ENCODE data around the gene MXD3.

The MXD3 gene

DNA sequence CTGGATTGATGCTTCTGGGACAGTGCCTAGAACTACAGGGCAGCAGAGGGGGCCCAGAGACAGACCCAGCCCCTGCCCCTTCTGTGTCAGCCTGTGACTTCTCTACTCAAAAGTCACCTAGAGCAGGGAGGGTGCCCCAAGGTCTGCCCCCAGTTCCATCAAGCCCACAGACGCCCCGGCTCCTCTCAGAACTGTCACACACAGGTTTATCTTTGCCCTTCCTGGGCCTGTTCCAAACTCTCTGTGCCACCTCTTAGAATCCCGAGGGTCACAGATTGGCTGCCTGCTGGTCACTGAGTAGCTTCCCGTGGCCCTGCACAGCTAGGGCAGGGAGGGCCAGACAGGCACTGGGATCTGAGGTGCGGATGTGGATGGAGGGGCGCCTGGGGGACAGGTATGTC is 47.8 kb upstream of the MXD3 start:
- Histone ChIP-seq H3K4me3 (ENCODE audit: low read depth, low read length, poor library complexity, severe bottlenecking) (peak overlapping the region; percentile 70), H3F3A (ENCODE audit: insufficient read depth, low read length) (no peaks in the 10 kb centered on the region), H2AFZ (ENCODE audit: low read length) (no peak overlapping the region), H3K27ac (ENCODE audit: low read depth, low read length, poor library complexity, severe bottlenecking) (peak overlapping the region; percentile 84), H3K36me3 (ENCODE audit: insufficient read depth, low read length) (no peaks in the 10 kb centered on the region), H3K27me3 (ENCODE audit: insufficient read depth, low read length) (no peaks in the 10 kb centered on the region), H3K79me2 (ENCODE audit: insufficient read depth, low read length) (no peaks in the 10 kb centered on the region), H4K20me1 (ENCODE audit: insufficient read depth, low read length) (no peaks in the 10 kb centered on the region), H3K9ac (ENCODE audit: low read length) (peak overlapping the region; percentile 13; the same call in 1 of the 2 replicates), H3K4me2 (ENCODE audit: low read length) (peak overlapping the region; percentile 81; the same call in 1 of the 2 replicates), H3K4me1 (ENCODE audit: insufficient read depth, low read length, severe bottlenecking) (peaks cover 69% of the 10 kb centered on the region), H3K9me2 (ENCODE audit: low read depth, low read length) (no peaks in the 10 kb centered on the region), H3K9me3 (ENCODE audit: low read length) (no peaks in the 10 kb centered on the region)
- TF ChIP-seq, protein P1, sequence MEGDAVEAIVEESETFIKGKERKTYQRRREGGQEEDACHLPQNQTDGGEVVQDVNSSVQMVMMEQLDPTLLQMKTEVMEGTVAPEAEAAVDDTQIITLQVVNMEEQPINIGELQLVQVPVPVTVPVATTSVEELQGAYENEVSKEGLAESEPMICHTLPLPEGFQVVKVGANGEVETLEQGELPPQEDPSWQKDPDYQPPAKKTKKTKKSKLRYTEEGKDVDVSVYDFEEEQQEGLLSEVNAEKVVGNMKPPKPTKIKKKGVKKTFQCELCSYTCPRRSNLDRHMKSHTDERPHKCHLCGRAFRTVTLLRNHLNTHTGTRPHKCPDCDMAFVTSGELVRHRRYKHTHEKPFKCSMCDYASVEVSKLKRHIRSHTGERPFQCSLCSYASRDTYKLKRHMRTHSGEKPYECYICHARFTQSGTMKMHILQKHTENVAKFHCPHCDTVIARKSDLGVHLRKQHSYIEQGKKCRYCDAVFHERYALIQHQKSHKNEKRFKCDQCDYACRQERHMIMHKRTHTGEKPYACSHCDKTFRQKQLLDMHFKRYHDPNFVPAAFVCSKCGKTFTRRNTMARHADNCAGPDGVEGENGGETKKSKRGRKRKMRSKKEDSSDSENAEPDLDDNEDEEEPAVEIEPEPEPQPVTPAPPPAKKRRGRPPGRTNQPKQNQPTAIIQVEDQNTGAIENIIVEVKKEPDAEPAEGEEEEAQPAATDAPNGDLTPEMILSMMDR (IDR thresholded peaks at IDR 0.05; ENCODE audit: low read length): no peak
- no peak for TF ChIP-seq EZH2 (IDR thresholded peaks at IDR 0.05; ENCODE audit: borderline replicate concordance, low read length)

DNA sequence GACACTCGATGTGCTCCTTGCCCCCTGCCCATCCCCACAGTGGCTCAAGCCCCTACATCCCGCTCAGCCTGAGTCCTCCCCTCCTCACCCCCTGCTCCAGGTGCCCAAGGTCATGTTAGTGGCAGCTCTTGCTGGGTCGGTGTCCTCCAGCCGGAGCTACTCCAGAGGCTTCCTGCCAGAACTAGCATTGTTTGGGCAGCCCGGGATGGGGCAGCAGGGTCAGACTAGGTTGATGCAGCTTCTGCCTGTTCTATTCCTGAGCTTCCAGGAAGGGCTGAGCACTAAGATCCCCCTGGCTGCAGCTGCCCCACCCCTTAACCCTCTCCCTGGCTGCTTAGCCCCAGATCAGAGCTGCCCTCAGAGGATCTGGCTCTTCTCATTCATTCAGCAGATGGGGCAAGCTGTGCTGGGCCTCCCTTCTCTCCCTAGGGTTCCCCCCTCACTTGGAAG is 46.7 kb upstream of the MXD3 start:
- peak overlapping the region; percentile 73 for H3K9ac ChIP-seq (ENCODE audit: low read length)
- peak overlapping the region; percentile 84 for H3K27ac ChIP-seq (ENCODE audit: low read depth, low read length, poor library complexity, severe bottlenecking)
- H3K9me3 ChIP-seq (ENCODE audit: low read length): no peaks in the 10 kb centered on the region
- H2AFZ ChIP-seq (ENCODE audit: low read length): no peak overlapping the region
- H3K79me2 ChIP-seq (ENCODE audit: insufficient read depth, low read length): no peaks in the 10 kb centered on the region
- no peaks in the 10 kb centered on the region for H3K27me3 ChIP-seq (ENCODE audit: insufficient read depth, low read length)
- H3K9me2 ChIP-seq (ENCODE audit: low read depth, low read length): no peaks in the 10 kb centered on the region
- no peaks in the 10 kb centered on the region for H4K20me1 ChIP-seq (ENCODE audit: insufficient read depth, low read length)
- no peaks in the 10 kb centered on the region for H3F3A ChIP-seq (ENCODE audit: insufficient read depth, low read length)
- peak overlapping the region; percentile 70 for H3K4me3 ChIP-seq (ENCODE audit: low read depth, low read length, poor library complexity, severe bottlenecking)
- H3K4me1 ChIP-seq (ENCODE audit: insufficient read depth, low read length, severe bottlenecking): peaks cover 65% of the 10 kb centered on the region
- peak overlapping the region; percentile 81 for H3K4me2 ChIP-seq (ENCODE audit: low read length)
- no peaks in the 10 kb centered on the region for H3K36me3 ChIP-seq (ENCODE audit: insufficient read depth, low read length)
- no peak for TF ChIP-seq EZH2 (IDR thresholded peaks at IDR 0.05; ENCODE audit: borderline replicate concordance, low read length)
- TF ChIP-seq, protein P1 (IDR thresholded peaks at IDR 0.05; ENCODE audit: low read length): no peak

DNA sequence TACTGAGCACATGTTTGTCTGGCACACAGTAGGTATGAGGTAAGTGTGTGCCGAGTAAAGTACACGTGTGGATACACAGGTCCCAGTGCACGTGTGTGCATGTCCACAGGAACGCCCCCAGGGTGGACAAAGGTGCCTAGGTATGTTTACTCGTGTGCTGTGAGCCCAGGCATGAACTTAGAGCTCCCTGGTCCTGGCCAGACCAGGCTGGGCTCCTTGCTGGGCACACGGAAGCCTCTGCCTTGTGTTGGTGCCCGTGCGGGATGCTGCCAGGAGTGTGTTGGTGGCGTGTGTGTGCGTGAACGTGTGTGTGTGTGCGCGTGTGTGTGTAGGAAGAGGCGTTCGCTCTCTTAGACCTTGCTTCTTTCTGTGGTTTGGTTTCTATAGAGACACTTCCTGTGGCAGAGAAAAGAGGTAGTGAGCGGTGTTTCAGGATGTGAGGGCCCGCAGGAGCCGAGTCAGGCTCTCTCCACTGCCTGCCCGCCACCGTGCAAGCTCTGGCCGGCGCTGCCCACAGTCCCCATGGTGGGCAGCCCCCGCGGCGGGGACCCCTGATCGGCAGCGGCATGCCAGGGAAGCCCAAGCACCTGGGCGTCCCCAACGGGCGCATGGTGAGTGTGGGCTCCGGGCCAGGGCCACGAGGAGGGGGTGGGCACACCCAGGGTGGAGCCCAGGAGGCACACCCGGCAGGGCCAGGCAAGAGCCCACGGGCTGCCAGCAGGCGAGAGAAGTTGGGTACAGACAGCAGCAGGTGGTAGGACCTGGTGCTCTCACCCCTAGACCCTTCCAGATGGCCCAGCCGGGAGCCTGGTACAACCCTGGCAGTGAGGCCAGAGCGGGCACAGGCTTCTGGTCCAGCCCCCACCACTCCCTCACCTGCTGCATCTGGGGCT is 46.0 kb upstream of the MXD3 start, which contains the start of gene RGS14:
Gene RGS14 (plus strand): TSS at position 466 of the 893 bp plus-strand sequence. CDS start 101 bp downstream, at position 567.
- no peaks in the 10 kb centered on the region for H3K9me2 ChIP-seq (ENCODE audit: low read depth, low read length)
- H2AFZ ChIP-seq (ENCODE audit: low read length): peak within 1 kb of the TSS; percentile 72; the same call in 1 of the 2 replicates
- no peaks in the 10 kb centered on the region for H3K27me3 ChIP-seq (ENCODE audit: insufficient read depth, low read length)
- H3K4me2 ChIP-seq (ENCODE audit: low read length): peak within 1 kb of the TSS; percentile 81
- TF ChIP-seq, protein P1 (IDR thresholded peaks at IDR 0.05; ENCODE audit: low read length): no peak
- TF ChIP-seq EZH2 (IDR thresholded peaks at IDR 0.05; ENCODE audit: borderline replicate concordance, low read length): no peak
- H3K9ac ChIP-seq (ENCODE audit: low read length): peak within 1 kb of the TSS; percentile 73
- no peaks in the 10 kb centered on the region for H3F3A ChIP-seq (ENCODE audit: insufficient read depth, low read length)
- H3K36me3 ChIP-seq (ENCODE audit: insufficient read depth, low read length): no peaks in the 10 kb centered on the region
- H3K79me2 ChIP-seq (ENCODE audit: insufficient read depth, low read length): no peaks in the 10 kb centered on the region
- H3K4me1 ChIP-seq (ENCODE audit: insufficient read depth, low read length, severe bottlenecking): peaks cover 60% of the 10 kb centered on the region
- H4K20me1 ChIP-seq (ENCODE audit: insufficient read depth, low read length): no peaks in the 10 kb centered on the region
- H3K27ac ChIP-seq (ENCODE audit: low read depth, low read length, poor library complexity, severe bottlenecking): peak within 1 kb of the TSS; percentile 84
- H3K4me3 ChIP-seq (ENCODE audit: low read depth, low read length, poor library complexity, severe bottlenecking): peak within 1 kb of the TSS; percentile 70
- no peaks in the 10 kb centered on the region for H3K9me3 ChIP-seq (ENCODE audit: low read length)

Measured in OCI-LY1 (cell line).